B cell (primary cell): ENCODE data around the gene ARFGEF2. TPM values are rescaled to one million over a fixed set of nuclear protein-coding genes. Genes with fewer than 3 reads are reported as not detected.

ENCODE experiments used
- ATAC-seq: fragments of 200-7000 bp; cut with Tn5 transposase; one replicate; pipeline ENCODE4 v1.10.0; 2021; ENCODE audit warnings: low read depth, mild to moderate bottlenecking, moderate number of reproducible peaks, moderate library complexity
- CTCF ChIA-PET: fragments of 350-600 bp; sonication (Branson Sonifier 250); formaldehyde crosslinking; loops from one replicate; lab custom pipeline; 2021; ENCODE audit warnings: antibody characterized with exemption, inconsistent platforms; lab: Charles Lee
- POLR2A ChIA-PET: fragments of 350-600 bp; sonication (Branson Sonifier 250); formaldehyde crosslinking; loops from one replicate; lab custom pipeline; 2021; ENCODE audit warnings: antibody characterized with exemption; lab: Charles Lee
- DNase-seq: peaks from one replicate; pipeline ENCODE4 v3.0.0; 2013
- H2AFZ ChIP-seq: 2 replicates; pipeline ENCODE4 v1.6.1; 2012; ENCODE audit warnings: mild to moderate bottlenecking, low read depth, low read length; ENCODE audit not compliant: insufficient read depth, poor library complexity, severe bottlenecking
- H3K27ac ChIP-seq, 2 donors: 1 replicate in 1 of 2; 2 replicates in 1 of 2; pipeline ENCODE4 v1.5.1; 2012 to 2013; ENCODE audit warnings: low read length in 2 of 2, mild to moderate bottlenecking in 2 of 2, moderate library complexity in 1 of 2
- H3K27me3 ChIP-seq, 4 experiments: fragments of 200-600 bp in 1 of 4; sonication (generic) in 1 of 4; replicated peaks in 1 of 4; 1 replicate in 2 of 4; 2 replicates in 2 of 4; pipeline versions ENCODE4 v1.6.1 to v1.7.0; 2013 to 2016; ENCODE audit warnings: low read length in 3 of 4, mild to moderate bottlenecking in 2 of 4, mixed read lengths in 1 of 4, moderate library complexity in 1 of 4; ENCODE audit not compliant: insufficient read depth in 4 of 4, control insufficient read depth in 3 of 4; ENCODE audit errors: control extremely low read depth in 1 of 4
- H3K36me3 ChIP-seq, 2 experiments: replicated peaks in 1 of 2; 1 replicate in 1 of 2; 2 replicates in 1 of 2; pipeline versions ENCODE4 v1.6.1 to v1.7.1; 2013; ENCODE audit warnings: low read length in 1 of 2; ENCODE audit not compliant: insufficient read depth in 2 of 2, control insufficient read depth in 1 of 2; ENCODE audit errors: control extremely low read depth in 1 of 2, extremely low read depth in 1 of 2
- H3K4me1 ChIP-seq, 2 donors: fragments of 200-600 bp in 1 of 2; sonication (generic) in 1 of 2; 1 replicate in 1 of 2; 2 replicates in 1 of 2; pipeline versions ENCODE4 v1.5.1 to v1.6.1; 2013 to 2017; ENCODE audit warnings: low read length in 2 of 2; ENCODE audit not compliant: control insufficient read depth in 2 of 2, insufficient read depth in 2 of 2
- H3K4me2 ChIP-seq: replicated peaks from 2 replicates; pipeline ENCODE3; 2012; ENCODE audit warnings: mild to moderate bottlenecking, low read depth, low read length; ENCODE audit not compliant: poor library complexity, severe bottlenecking
- H3K4me3 ChIP-seq, 5 experiments: fragments of 200-600 bp in 1 of 5; sonication (generic) in 1 of 5; 1 replicate in 3 of 5; 2 replicates in 2 of 5; pipeline versions ENCODE4 v1.5.1 to v1.7.0; 2011 to 2016; ENCODE audit warnings: low read length in 4 of 5, mild to moderate bottlenecking in 4 of 5, low read depth in 2 of 5, control low read depth in 1 of 5, moderate library complexity in 1 of 5; ENCODE audit not compliant: insufficient read depth in 1 of 5; ENCODE audit errors: control extremely low read depth in 1 of 5, extremely low read depth in 1 of 5
- H3K79me2 ChIP-seq: fragments of 200-600 bp; sonication (generic); one replicate; pipeline ENCODE4 v1.6.0; 2016; ENCODE audit warnings: low read length; ENCODE audit not compliant: control insufficient read depth, insufficient read depth
- H3K9ac ChIP-seq: fragments of 200-600 bp; sonication (generic); 2 replicates; pipeline ENCODE4 v1.6.1; 2017; ENCODE audit warnings: mild to moderate bottlenecking, low read length, moderate library complexity
- H3K9me3 ChIP-seq, 3 donors: one replicate each; pipeline versions ENCODE4 v1.6.1 to v1.7.1; 2013; ENCODE audit warnings: low read length in 2 of 3; ENCODE audit not compliant: control insufficient read depth in 2 of 3, insufficient read depth in 1 of 3; ENCODE audit errors: control extremely low read depth in 1 of 3
- H4K20me1 ChIP-seq: 2 replicates; pipeline ENCODE4 v1.6.0; 2012; ENCODE audit warnings: mild to moderate bottlenecking, low read length; ENCODE audit not compliant: insufficient read depth, control insufficient read depth, poor library complexity, severe bottlenecking
- H3K27ac Mint-ChIP-seq: one replicate; pipeline ENCODE4 v1.8.0; 2021; ENCODE audit warnings: mixed read lengths
- H3K27me3 Mint-ChIP-seq: one replicate; pipeline ENCODE4 v1.8.0; 2021; ENCODE audit warnings: mixed read lengths
- H3K4me1 Mint-ChIP-seq: one replicate; pipeline ENCODE4 v1.8.0; 2021; ENCODE audit warnings: mixed read lengths
- H3K4me3 Mint-ChIP-seq: one replicate; pipeline ENCODE4 v1.8.0; 2021; ENCODE audit warnings: mixed read lengths
- H3K9me3 Mint-ChIP-seq: one replicate; pipeline ENCODE4 v1.8.0; 2022; ENCODE audit warnings: mixed read lengths; ENCODE audit not compliant: insufficient read depth
- CTCF ChIP-seq: fragments of 200-600 bp; IDR thresholded peaks from one replicate; pipeline ENCODE4 v1.8.0; 2022; ENCODE audit warnings: antibody characterized with exemption, mild to moderate bottlenecking
- EZH2 ChIP-seq: IDR thresholded peaks from 2 replicates; pipeline ENCODE4 v1.6.1; 2012; ENCODE audit warnings: borderline replicate concordance, low read depth, mild to moderate bottlenecking, moderate library complexity, low read length; ENCODE audit not compliant: insufficient read depth, poor library complexity, severe bottlenecking
- WGBS: methylation state at CpG from one replicate; pipeline ENCODE4 v1.1.5; 2013; ENCODE audit warnings: missing lambda C conversion rate; ENCODE audit not compliant: insufficient coverage; 5-methylcytosine and 5-hydroxymethylcytosine counted together
- intact Hi-C: fragments of 100-400 bp; cut with micrococcal nuclease; formaldehyde crosslinking; loops from one replicate; pipeline ENCODE4 v1.10.0; 2022
- polyA plus RNA-seq: library from polyadenylated mRNA; depleted of rRNA; stranded (reverse); fragments of >200 nt; gene quantifications from 2 replicates; pipeline ENCODE4 v1.2.3, GENCODE V29; 2012
- total RNA-seq, 2 donors: library from RNA; stranded (reverse); fragments of 120-200 nt in 1 of 2; gene quantifications; 1 replicate in 1 of 2; 2 replicates in 1 of 2; pipeline versions ENCODE4 v1.2.3 to v1.2.4, GENCODE V29; 2013 to 2022

ARFGEF2 gene
- total and polyA plus RNA-seq, 2 donors (not counting 1 experiment from before 2014, with no cell fraction given), result 10.8 to 34.3 TPM

- H2AFZ ChIP-seq, result no peak overlapping the region
- DNase-seq (no peak), ATAC-seq (no peak)
- no peaks in the 10 kb centered on the region for H4K20me1 ChIP-seq
- TF ChIP-seq EZH2, result no peak
- TF ChIP-seq CTCF, result no peak
- Mint-ChIP-seq H3K4me3 (no peak overlapping the region), H3K4me1 (peaks cover 20% of the 10 kb centered on the region), H3K27me3 (no peaks in the 10 kb centered on the region), H3K9me3 (peaks cover 4% of the 10 kb centered on the region), H3K27ac (peak overlapping the region; percentile 15)
- 83% methylated on average over 4 of the region's 7 CpGs for WGBS
- H3K79me2 ChIP-seq, result peaks cover 4% of the 10 kb centered on the region
- H3K9ac ChIP-seq, result no peak overlapping the region
- no peak overlapping the region for H3K27ac ChIP-seq
- no peaks in the 10 kb centered on the region for H3K36me3 ChIP-seq
- CTCF ChIA-PET, result interaction anchor here (1.1 to 10.8 kb wide), 8 partner anchors 20 to 249 kb away, joined by 3 to 297 read pairs (median 8); no protein-coding TSS in a partner anchor
- H3K27me3 ChIP-seq, result no peaks in the 10 kb centered on the region
- no peak overlapping the region for H3K4me2 ChIP-seq
- intact Hi-C loops, result loop anchor here (5.0 kb wide), 2 partner anchors 84 to 184 kb away; no protein-coding TSS in a partner anchor
- peaks cover 9 to 17% of the 10 kb centered on the region in 2 donors for H3K4me1 ChIP-seq
- H3K4me3 ChIP-seq, result no peak overlapping the region
- POLR2A ChIA-PET, result no interaction called here
- peaks cover 0 to 18% (median 4%) of the 10 kb centered on the region in 3 donors for H3K9me3 ChIP-seq
These were observed 15.2 kb upstream of the ARFGEF2 start for GRCh38 chr20:48906221-48906877.
